K562 (cell line): ENCODE data around the gene DNAJB6. TPM values are rescaled to one million over a fixed set of nuclear protein-coding genes. Genes with fewer than 3 reads are reported as not detected.

Source experiments
- ADNP ChIP-seq: fragments of 200-800 bp; sonication (Bioruptor generic); IDR thresholded peaks from 2 replicates; pipeline ENCODE4 v1.6.1; 2016; ENCODE audit warnings: missing genetic modification characterization, missing compliant biosample characterization
- ARID4B ChIP-seq: sonication (generic); formaldehyde crosslinking; IDR thresholded peaks from 2 replicates; pipeline ENCODE4 v1.8.0; 2022; ENCODE audit warnings: mild to moderate bottlenecking, missing genetic modification reagents
- CBX1 ChIP-seq: sonication (generic); IDR thresholded peaks from 2 replicates; pipeline ENCODE4 v1.6.1; 2016; ENCODE audit warnings: antibody characterized with exemption, low read depth, mild to moderate bottlenecking
- CTCFL ChIP-seq: IDR thresholded peaks from 2 replicates; pipeline ENCODE4 v1.6.1; 2011; ENCODE audit warnings: borderline replicate concordance, low read depth, mild to moderate bottlenecking, moderate library complexity, low read length; ENCODE audit not compliant: insufficient read depth, poor library complexity, severe bottlenecking
- EGR1 ChIP-seq: fragments of 450-650 bp; conservative IDR thresholded peaks from 2 replicates; pipeline ENCODE4 v1.6.1; 2017; ENCODE audit warnings: mild to moderate bottlenecking
- ELF2 ChIP-seq: fragments of 250-450 bp; sonication (Bioruptor Pico); IDR thresholded peaks from 2 replicates; pipeline ENCODE4 v1.5.0; 2021; ENCODE audit warnings: mild to moderate bottlenecking
- FOXK1 ChIP-seq: sonication (generic); formaldehyde crosslinking; IDR thresholded peaks from 2 replicates; pipeline ENCODE4 v1.8.0; 2022; ENCODE audit warnings: missing genetic modification reagents, mild to moderate bottlenecking, borderline replicate concordance
- FOXP1 ChIP-seq: sonication (generic); formaldehyde crosslinking; IDR thresholded peaks from 2 replicates; pipeline ENCODE4 v1.8.0; 2022; ENCODE audit warnings: mild to moderate bottlenecking, missing genetic modification reagents
- FOXP4 ChIP-seq: sonication (generic); formaldehyde crosslinking; IDR thresholded peaks from 2 replicates; pipeline ENCODE4 v1.8.0; 2022; ENCODE audit warnings: mild to moderate bottlenecking, missing genetic modification reagents, borderline replicate concordance
- PKNOX1 ChIP-seq: fragments of 450-650 bp; IDR thresholded peaks from 2 replicates; pipeline ENCODE4 v1.6.1; 2016
- SIX5 ChIP-seq, 2 experiments: IDR thresholded peaks; 2 replicates each; pipeline ENCODE4 v1.6.1; 2011; ENCODE audit warnings: low read length in 2 of 2, borderline replicate concordance in 1 of 2, low read depth in 1 of 2, mild to moderate bottlenecking in 1 of 2, moderate library complexity in 1 of 2; ENCODE audit not compliant: insufficient read depth in 1 of 2
- ZBTB5 ChIP-seq: fragments of 450-650 bp; IDR thresholded peaks from 2 replicates; pipeline ENCODE4 v1.6.1; 2017; ENCODE audit warnings: antibody characterized with exemption
- polyA plus RNA-seq, 8 experiments: library from polyadenylated mRNA; depleted of rRNA in 4 of 8; stranded (reverse) in 5 of 8; unstranded in 3 of 8; fragments of >200 nt; fragmentation: Nextera tagmentation in 2 of 8; fragmentation: Illumina TruSeq in 1 of 8; extraction: Ambion mirVana in 2 of 8; extraction: Trizol in 1 of 8; gene quantifications; 2 replicates each; pipeline versions ENCODE4 v1.2.1 to v1.2.3, GENCODE V29; 2011 to 2014; ENCODE audit warnings: inconsistent platforms in 1 of 8, missing spikeins in 1 of 8
- total RNA-seq, 7 experiments: library from RNA; depleted of rRNA in 6 of 7; stranded (reverse); fragments of >200 nt in 6 of 7; fragmentation: Illumina TruSeq in 2 of 7; extraction: Trizol in 2 of 7; gene quantifications; 2 replicates each; pipeline versions ENCODE4 v1.2.1 to v1.2.3, GENCODE V29; 2011 to 2021; ENCODE audit warnings: low replicate concordance in 1 of 7

DNAJB6 gene
- total and polyA plus RNA-seq, 9 of the 15 experiments (the other 6 are each of a cell fraction or from before 2014, with no cell fraction given): 84.5 to 158 (median 135) TPM

- 0 out of 2 replicates have a peak, but pooled peaks have one; percentile 47 for TF ChIP-seq FOXP4 (CRISPR knock-in tag)
- no peak for TF ChIP-seq ADNP (tag)
- no peak for TF ChIP-seq ZBTB5
- peak; percentile 26 to 62; a peak in 1 of 4 replicates for TF ChIP-seq SIX5 (IDR thresholded peaks at IDR 0.05; ENCODE audit: borderline replicate concordance in 1 of 2, insufficient read depth in 1 of 2, low read depth in 1 of 2, low read length in 2 of 2)
- TF ChIP-seq PKNOX1: peak; percentile 64
- TF ChIP-seq ARID4B (CRISPR knock-in tag): peak; percentile 42; the same call in 1 of the 2 replicates
- TF ChIP-seq FOXK1 (CRISPR knock-in tag): peak; percentile 26; the same call in 1 of the 2 replicates
- TF ChIP-seq ELF2 (CRISPR knock-in tag): peak; percentile 96
- peak; percentile 81 for TF ChIP-seq EGR1
- no peak for TF ChIP-seq CTCFL
- no peak for TF ChIP-seq CBX1
- no peak; the same call in 1 of the 2 replicates for TF ChIP-seq FOXP1 (CRISPR knock-in tag)
These were observed at the start of gene DNAJB6 (continued) for GRCh38 chr7:157336383-157337315.
